ENCODE measurements around the gene TMSB10.
"Not testable (repeated sequence)": the region's sequence is repeated elsewhere in the genome, so short reads cannot be mapped to it uniquely, and the experiment has no call there.

- TF ChIP-seq CHD2 (IDR thresholded peaks at IDR 0.05; ENCODE audit: low read depth, low read length); MTA1 (CRISPR knock-in tag; IDR thresholded peaks at IDR 0.05; ENCODE audit: borderline replicate concordance); MAZ (IDR thresholded peaks at IDR 0.05; ENCODE audit: borderline replicate concordance, low read depth, low read length); MAZ (CRISPR knock-in tag; IDR thresholded peaks at IDR 0.05; ENCODE audit: low read depth): not testable (repeated sequence)
Measured at GRCh38 chr2:84872691-84873090, 32.8 kb upstream of the TMSB10 start.

All from HepG2 (cell line).